Transverse colon (tissue), 4 donors: Measurements from ENCODE around the gene ATP13A4.

Experiments
- CTCF ChIP-seq, 5 experiments: fragments of 200-600 bp in 3 of 5; fragments of 450-650 bp in 2 of 5; sonication (generic) in 3 of 5; IDR thresholded peaks; 1 replicate in 2 of 5; 2 replicates in 3 of 5; pipeline ENCODE4 v1.5.1; 2016 to 2017; ENCODE audit warnings: antibody characterized with exemption in 5 of 5, inconsistent platforms in 3 of 5, mild to moderate bottlenecking in 2 of 5, moderate library complexity in 1 of 5
- EP300 ChIP-seq: sonication (generic); formaldehyde crosslinking; IDR thresholded peaks from one replicate; pipeline ENCODE4 v1.6.1; 2017; ENCODE audit warnings: antibody characterized with exemption, low read depth
- POLR2A ChIP-seq: fragments of 450-650 bp; IDR thresholded peaks from one replicate; pipeline ENCODE4 v1.6.1; 2016; ENCODE audit warnings: antibody characterized with exemption, mild to moderate bottlenecking, moderate library complexity
- POLR2AphosphoS5 ChIP-seq, 3 donors: sonication (generic); formaldehyde crosslinking; IDR thresholded peaks; one replicate each; pipeline ENCODE4 v1.6.1; 2016; ENCODE audit warnings: antibody characterized with exemption in 3 of 3

GRCh38 chr3:193418576-193419373 is 135.9 kb downstream of the ATP13A4 start:
- no peak for TF ChIP-seq CTCF (IDR thresholded peaks at IDR 0.05)
- no peak for TF ChIP-seq EP300
- no peak for TF ChIP-seq POLR2A
- no peak for TF ChIP-seq POLR2AphosphoS5 (IDR thresholded peaks at IDR 0.05)
